OCI-LY3 (cell line): ENCODE results near the gene HEMK1.

Experiments used
- H2AFZ ChIP-seq: fragments of 200-600, 300-600 bp; shearing (Covaris generic); 2 replicates; pipeline ENCODE4 v1.6.0; 2014; ENCODE audit warnings: antibody characterized with exemption, low read depth, low read length
- H3K27ac ChIP-seq: fragments of 200-600, 300-600 bp; sonication (generic); 2 replicates; pipeline ENCODE4 v1.5.1; 2014; ENCODE audit warnings: mild to moderate bottlenecking, low read length, moderate library complexity, mixed read lengths
- H3K27me3 ChIP-seq: fragments of 200-600, 300-600 bp; sonication (generic); 2 replicates; pipeline ENCODE4 v1.6.1; 2014; ENCODE audit warnings: low read depth, low read length, mixed read lengths
- H3K36me3 ChIP-seq: fragments of 200-600, 300-600 bp; sonication (generic); replicated peaks from 2 replicates; pipeline ENCODE3; 2014; ENCODE audit warnings: low read depth, low read length, mixed read lengths
- H3K4me1 ChIP-seq: fragments of 300-600, 200-600 bp; sonication (generic); 2 replicates; pipeline ENCODE4 v1.6.1; 2014; ENCODE audit warnings: low read length, mixed read lengths
- H3K4me2 ChIP-seq: fragments of 200-600, 300-600 bp; sonication (generic); 2 replicates; pipeline ENCODE4 v1.6.1; 2014; ENCODE audit warnings: low read length, mixed read lengths
- H3K4me3 ChIP-seq: fragments of 300-600, 200-600 bp; sonication (generic); 2 replicates; pipeline ENCODE4 v1.5.1; 2014; ENCODE audit warnings: antibody characterized with exemption, mild to moderate bottlenecking, low read length, moderate library complexity
- H3K79me2 ChIP-seq: fragments of 300-600, 200-600 bp; shearing (Covaris generic); 2 replicates; pipeline ENCODE4 v1.6.1; 2014; ENCODE audit warnings: mild to moderate bottlenecking, low read length, mixed read lengths
- H3K9ac ChIP-seq: fragments of 300-600, 200-600 bp; shearing (Covaris generic); 2 replicates; pipeline ENCODE4 v1.6.0; 2014; ENCODE audit warnings: mild to moderate bottlenecking, low read length, moderate library complexity
- H3K9me3 ChIP-seq: fragments of 200-600, 300-600 bp; shearing (Covaris generic); 2 replicates; pipeline ENCODE4 v1.6.1; 2014; ENCODE audit warnings: low read length, mixed read lengths; ENCODE audit not compliant: insufficient read depth
- H4K20me1 ChIP-seq: fragments of 200-600, 300-600 bp; sonication (generic); 2 replicates; pipeline ENCODE4 v1.6.1; 2016; ENCODE audit warnings: low read length, mixed read lengths; ENCODE audit not compliant: insufficient read depth
- CTCF ChIP-seq: fragments of 200-600, 300-600 bp; sonication (generic); IDR thresholded peaks from 2 replicates; pipeline ENCODE4 v1.5.1; 2014; ENCODE audit warnings: antibody characterized with exemption, low read length, low read depth
- EZH2phosphoT487 ChIP-seq: fragments of 200-600 bp; shearing (Covaris generic); IDR thresholded peaks from 2 replicates; pipeline ENCODE4 v1.6.1; 2018; ENCODE audit warnings: antibody characterized with exemption, mixed run types, low read depth

HEMK1 gene

GRCh38 chr3:50568947-50569749, at the start of gene HEMK1:
Gene HEMK1 (plus strand): TSS chr3:50569522. CDS start chr3:50571105, 1,583 bp downstream.
- peaks cover 10% of the 10 kb centered on the region; the same call in 1 of the 2 replicates for H3K79me2 ChIP-seq
- H3K4me2 ChIP-seq = peak within 1 kb of the TSS; percentile 82
- no peaks in the 10 kb centered on the region for H3K9me3 ChIP-seq
- peaks cover 23% of the 10 kb centered on the region for H3K4me1 ChIP-seq
- H3K4me3 ChIP-seq = peak within 1 kb of the TSS; percentile 99
- H3K27me3 ChIP-seq = peaks cover 10% of the 10 kb centered on the region; the same call in 1 of the 2 replicates
- TF ChIP-seq CTCF (no peak), EZH2phosphoT487 (no peak)
- H4K20me1 ChIP-seq = no peaks in the 10 kb centered on the region
- H3K27ac ChIP-seq = peak within 1 kb of the TSS; percentile 65
- H2AFZ ChIP-seq = peak within 1 kb of the TSS; percentile 69
- H3K36me3 ChIP-seq = peaks cover 10% of the 10 kb centered on the region
- H3K9ac ChIP-seq = peak within 1 kb of the TSS; percentile 87

GRCh38 chr3:50520849-50521248, 48.5 kb upstream of the HEMK1 start:
- Histone ChIP-seq H3K36me3 (no peaks in the 10 kb centered on the region), H3K4me1 (peaks cover 4% of the 10 kb centered on the region), H3K4me2 (no peak overlapping the region), H3K27ac (no peak overlapping the region), H4K20me1 (no peaks in the 10 kb centered on the region), H3K4me3 (no peak overlapping the region), H3K9ac (no peak overlapping the region), H3K27me3 (peaks cover 41% of the 10 kb centered on the region), H3K9me3 (no peaks in the 10 kb centered on the region), H2AFZ (no peak overlapping the region), H3K79me2 (no peaks in the 10 kb centered on the region)
- TF ChIP-seq EZH2phosphoT487 (no peak), CTCF (no peak)

- TF ChIP-seq EZH2phosphoT487 (no peak), CTCF (no peak)
- Histone ChIP-seq H3K27me3 (peaks cover 41% of the 10 kb centered on the region), H3K79me2 (no peaks in the 10 kb centered on the region), H3K4me2 (no peak overlapping the region), H3K27ac (no peak overlapping the region), H3K9me3 (no peaks in the 10 kb centered on the region), H2AFZ (no peak overlapping the region), H4K20me1 (peaks cover 4% of the 10 kb centered on the region; the same call in 1 of the 2 replicates), H3K36me3 (no peaks in the 10 kb centered on the region), H3K9ac (no peak overlapping the region), H3K4me3 (no peak overlapping the region), H3K4me1 (peaks cover 2% of the 10 kb centered on the region; the same call in 1 of the 2 replicates)
These were observed 47.8 kb upstream of the HEMK1 start for GRCh38 chr3:50521572-50521971.

GRCh38 chr3:50523279-50523811, 46.0 kb upstream of the HEMK1 start:
- H4K20me1 ChIP-seq = peaks cover 5% of the 10 kb centered on the region; the same call in 1 of the 2 replicates
- no peak overlapping the region for H3K27ac ChIP-seq
- no peak overlapping the region for H3K9ac ChIP-seq
- no peaks in the 10 kb centered on the region for H3K9me3 ChIP-seq
- H3K36me3 ChIP-seq = no peaks in the 10 kb centered on the region
- TF ChIP-seq EZH2phosphoT487 (no peak), CTCF (no peak)
- no peak overlapping the region for H3K4me3 ChIP-seq
- no peaks in the 10 kb centered on the region for H3K79me2 ChIP-seq
- no peak overlapping the region for H3K4me2 ChIP-seq
- H2AFZ ChIP-seq = no peak overlapping the region
- H3K4me1 ChIP-seq = peaks cover 2% of the 10 kb centered on the region; the same call in 1 of the 2 replicates
- H3K27me3 ChIP-seq = peaks cover 41% of the 10 kb centered on the region
